Dedifferentiated amniotic fluid mesenchymal stem cell (primary cell): ENCODE measurements around the gene PARP8.

Experiments
- DNase-seq: peaks from one replicate; pipeline ENCODE4 v3.0.0-alpha.2; 2016; ENCODE audit errors: extremely low spot score

The PARP8 gene

DNA sequence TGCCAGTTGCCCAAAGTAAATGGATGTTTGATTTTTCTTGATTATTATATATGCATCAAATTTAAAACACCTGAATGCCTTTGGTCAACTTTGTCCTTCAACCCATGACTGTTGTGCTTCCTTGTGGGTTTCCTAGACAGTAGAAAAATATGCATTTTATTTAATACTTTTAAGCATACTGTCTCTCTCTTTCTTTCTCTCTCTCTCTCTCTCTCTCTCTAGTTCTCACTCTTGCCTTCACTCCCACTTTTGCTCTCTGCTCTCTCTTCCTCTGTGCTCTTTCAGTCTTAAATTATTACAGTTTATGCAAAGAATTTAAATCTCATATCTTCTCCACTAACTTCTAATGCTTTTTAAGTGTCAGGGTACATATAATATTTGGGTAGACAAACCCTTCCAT is 173.0 kb downstream of the PARP8 start:
- DNase-seq, result no peak

GRCh38 chr5:50843091-50843490 is 176.7 kb downstream of the PARP8 start:
- no peak for DNase-seq

- no peak for DNase-seq
Observed at GRCh38 chr5:50846261-50846660, 179.8 kb downstream of the PARP8 start.

- no peak for DNase-seq
Observed at GRCh38 chr5:50849554-50849953, 183.1 kb downstream of the PARP8 start.

GRCh38 chr5:50853151-50853550 is 186.7 kb downstream of the PARP8 start:
- no peak for DNase-seq

GRCh38 chr5:50854082-50854481 is 187.6 kb downstream of the PARP8 start:
- no peak for DNase-seq

- no peak for DNase-seq
Observed at GRCh38 chr5:50855001-50855400, 188.6 kb downstream of the PARP8 start.

- no peak for DNase-seq
Observed at GRCh38 chr5:50856401-50857119, 190.1 kb downstream of the PARP8 start.

- DNase-seq, result no peak
Observed at GRCh38 chr5:50863534-50864170, 197.2 kb downstream of the PARP8 start.

GRCh38 chr5:50864466-50864865 is 198.0 kb downstream of the PARP8 start:
- DNase-seq, result no peak

- no peak for DNase-seq
Observed at GRCh38 chr5:50866415-50866814, 200.0 kb downstream of the PARP8 start.

- no peak for DNase-seq
Observed at GRCh38 chr5:50867140-50867539, 200.7 kb downstream of the PARP8 start.

DNA sequence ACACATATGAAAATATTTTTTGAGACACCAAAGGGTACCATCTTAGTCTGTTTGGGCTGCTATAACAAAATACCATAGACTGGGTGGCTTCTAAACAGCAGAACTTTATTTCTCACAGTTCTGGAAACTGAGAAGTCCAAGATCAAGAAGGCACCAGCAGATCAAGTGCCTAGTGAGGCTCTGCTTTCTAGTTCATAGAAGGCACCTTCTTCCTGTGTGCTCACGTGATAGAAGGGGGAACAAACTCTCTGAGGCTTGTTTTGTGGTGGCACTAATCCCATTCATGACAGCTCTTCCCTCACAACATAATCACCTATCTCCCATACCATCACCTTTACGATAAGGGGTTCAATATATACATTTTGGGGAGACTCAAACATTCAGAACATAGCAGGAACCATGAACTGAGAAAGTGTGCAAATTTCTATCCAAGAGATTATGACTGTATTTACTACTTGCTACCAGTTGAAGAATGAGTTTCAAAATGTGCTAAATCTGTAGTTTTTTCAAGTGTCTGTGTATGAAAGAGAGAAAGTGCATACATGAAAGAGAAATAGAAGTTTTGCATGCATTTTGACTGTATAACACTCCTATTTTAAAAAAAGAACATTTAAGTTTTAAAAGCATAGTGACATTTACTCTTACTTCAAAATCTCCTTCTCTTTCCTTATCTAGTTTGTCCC is 207.3 kb downstream of the PARP8 start:
- no peak for DNase-seq

GRCh38 chr5:50874306-50875001 is 208.0 kb downstream of the PARP8 start:
- DNase-seq, result no peak

- DNase-seq, result no peak
Observed at GRCh38 chr5:50875002-50875344, 208.5 kb downstream of the PARP8 start.

GRCh38 chr5:50878470-50878869 is 212.0 kb downstream of the PARP8 start:
- DNase-seq, result no peak

DNA sequence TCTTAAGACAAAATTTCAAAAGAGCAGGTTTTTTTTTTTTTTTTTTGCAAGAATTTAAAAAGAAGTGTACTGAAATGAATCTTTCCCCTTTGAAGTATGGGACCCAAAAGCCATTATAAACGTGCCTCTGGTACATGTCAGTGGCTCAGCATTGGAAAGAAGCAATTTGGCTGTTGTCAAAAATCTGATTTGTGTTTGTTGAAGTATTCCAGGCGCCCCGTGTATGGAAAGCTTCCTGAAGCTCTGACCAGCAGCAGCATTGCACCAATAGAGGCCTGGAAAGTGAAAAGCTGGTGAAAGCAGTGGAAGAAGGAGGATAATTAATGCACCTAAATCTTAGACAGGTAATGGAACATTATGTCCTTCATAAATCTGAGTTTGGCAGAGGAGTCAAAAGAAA is 215.0 kb downstream of the PARP8 start:
- no peak for DNase-seq

GRCh38 chr5:50886657-50887345 is 220.4 kb downstream of the PARP8 start:
- DNase-seq, result no peak

DNA sequence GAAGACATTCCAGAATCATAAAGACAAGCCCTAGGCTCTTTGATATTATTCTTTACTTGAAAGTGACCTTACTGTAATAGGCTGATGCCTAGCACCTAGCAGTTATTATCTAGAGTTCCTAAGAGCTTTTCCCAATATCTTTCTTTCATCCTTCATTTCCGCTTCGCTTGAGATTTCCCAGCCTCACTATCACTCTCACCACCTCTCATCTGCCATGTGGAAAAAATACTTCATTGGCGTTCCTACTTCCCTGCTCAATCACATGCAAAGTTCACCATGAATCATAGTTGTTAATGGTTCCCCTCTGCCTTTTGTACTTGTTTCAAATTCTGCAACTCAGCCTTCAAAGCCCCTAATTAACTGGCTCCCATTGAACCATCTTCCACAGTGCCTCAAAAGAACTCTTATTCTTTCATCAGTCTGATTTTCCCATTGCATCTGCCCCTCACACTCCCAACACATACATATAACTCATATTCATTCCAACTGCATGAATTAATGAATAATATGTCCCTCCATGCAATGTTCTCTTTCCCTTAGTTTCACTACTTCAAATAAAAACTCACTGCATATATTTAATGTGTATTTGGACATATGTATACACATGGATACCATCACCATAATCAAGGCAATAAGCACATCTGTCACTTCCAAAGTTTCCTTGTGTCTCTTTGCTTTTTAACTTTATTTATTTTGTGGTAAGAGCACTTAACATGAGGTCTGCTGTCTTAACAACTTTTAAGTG is 221.6 kb downstream of the PARP8 start:
- no peak for DNase-seq

DNA sequence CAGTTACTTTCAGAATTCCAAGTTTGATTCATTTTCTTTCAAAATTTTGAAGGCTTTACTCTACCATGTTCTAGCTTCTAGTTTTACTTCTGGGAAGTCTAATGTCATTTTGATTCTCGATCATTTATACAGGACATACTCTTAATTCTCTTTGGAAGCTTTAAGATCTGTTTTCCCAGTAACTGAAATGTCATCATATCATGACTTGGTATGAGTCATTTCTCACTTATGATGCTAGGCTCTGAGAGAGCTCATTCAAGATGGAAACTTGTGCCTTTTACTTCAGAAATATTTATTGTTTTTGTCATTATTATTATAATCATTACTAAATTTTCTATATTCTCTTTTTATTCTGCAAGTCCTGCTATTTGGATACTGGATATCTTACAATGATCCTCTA is 222.3 kb downstream of the PARP8 start:
- no peak for DNase-seq

DNA sequence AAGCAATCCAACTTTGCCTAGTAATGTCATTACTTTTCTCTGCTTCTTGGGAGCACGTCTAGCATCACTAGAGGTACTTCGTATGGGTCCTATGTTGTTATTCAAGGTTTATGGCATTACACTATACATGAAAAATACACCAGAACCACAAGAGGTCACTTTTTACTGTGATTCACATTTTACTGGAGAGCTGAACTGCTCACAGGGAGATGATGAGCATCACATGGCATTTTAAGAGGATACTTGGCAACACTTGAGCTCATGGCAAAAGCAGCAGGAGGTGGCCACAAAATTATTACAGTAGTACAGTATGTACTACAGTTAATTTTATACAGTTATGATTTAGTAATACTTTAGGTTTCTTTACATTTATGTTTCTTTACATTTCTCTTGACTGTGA is 223.4 kb downstream of the PARP8 start:
- DNase-seq, result no peak
